ENCODE data around the gene SMCO4.
A peak's percentile ranks its signal among the peaks of the same experiment; 100 is the strongest.
"Not testable (repeated sequence)": the region's sequence is repeated elsewhere in the genome, so short reads cannot be mapped to it uniquely, and the experiment has no call there.

SMCO4 gene

DNA sequence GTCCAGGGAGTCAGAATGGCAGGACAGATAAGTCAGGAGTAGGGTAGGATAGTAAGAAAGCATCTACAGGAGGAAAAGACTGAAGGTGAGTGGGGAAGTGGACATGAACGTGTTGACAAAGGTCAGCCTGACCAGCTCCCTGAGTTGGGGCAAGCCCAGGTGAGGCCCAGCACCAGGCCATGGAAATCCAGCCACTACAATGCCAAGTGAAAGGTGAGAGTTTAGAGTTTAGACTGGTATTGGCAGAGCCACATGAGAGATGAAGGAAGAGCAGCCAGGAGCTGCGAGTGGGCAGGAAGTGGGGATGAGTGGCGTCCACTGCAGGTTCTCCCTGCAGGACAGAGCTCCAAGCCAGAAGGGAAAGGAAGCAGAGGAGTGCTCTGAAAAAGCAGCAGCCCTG, 16.5 kb upstream of the SMCO4 start:
- DNase-seq = no peak

DNA sequence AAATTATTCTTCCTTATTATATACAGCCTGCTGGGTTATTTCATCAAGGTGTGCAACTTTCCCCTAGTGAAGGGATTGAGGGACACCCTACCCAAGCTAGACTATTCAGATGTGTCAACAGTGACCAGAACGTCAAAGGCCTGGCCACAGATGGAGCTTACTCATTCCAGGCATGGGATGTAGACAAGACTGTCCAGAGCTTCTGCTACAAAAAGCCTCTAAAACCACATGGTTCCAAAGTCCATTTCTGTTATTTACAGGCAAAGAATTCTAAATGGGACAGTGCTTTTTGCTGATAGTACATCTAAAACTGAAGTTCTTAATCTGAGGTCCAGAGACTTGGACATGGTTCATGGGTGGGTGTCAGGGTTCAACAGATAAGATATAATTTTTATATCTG, 9.7 kb upstream of the SMCO4 start:
- no peak for DNase-seq

GRCh38 chr11:93549976-93550375, 6.8 kb upstream of the SMCO4 start:
- DNase-seq = no peak

- no peak for DNase-seq
These were observed 5.6 kb upstream of the SMCO4 start for GRCh38 chr11:93548679-93549319.

GRCh38 chr11:93547773-93548172, 4.6 kb upstream of the SMCO4 start:
- no peak for DNase-seq

DNA sequence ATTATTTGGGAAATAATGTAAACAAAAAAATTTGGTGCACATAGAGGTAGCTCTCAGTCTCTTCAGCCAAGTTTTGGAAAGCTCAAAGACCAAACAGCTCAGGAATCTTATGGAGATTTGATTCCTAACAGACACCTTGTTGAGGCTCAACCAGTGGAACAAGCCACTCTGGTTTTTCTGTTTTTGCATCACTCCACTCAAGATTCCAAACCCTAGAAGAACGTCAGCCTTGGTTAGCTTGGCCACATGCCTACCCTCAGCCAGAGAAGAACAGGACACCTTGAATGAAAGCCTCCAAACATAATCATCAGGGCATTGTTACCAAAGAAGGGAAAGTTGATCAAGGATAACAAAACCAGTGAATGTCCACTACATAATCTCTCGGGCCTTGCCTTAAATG, 3.8 kb upstream of the SMCO4 start:
- no peak for DNase-seq

GRCh38 chr11:93545566-93545965, 2.4 kb upstream of the SMCO4 start:
- peak; percentile 75 to 87 for DNase-seq

GRCh38 chr11:93542811-93543229, 371 bp downstream of the SMCO4 start:
- peak in 1 of 2 donors; percentile 47 for DNase-seq

GRCh38 chr11:93541884-93542810, 1.0 kb downstream of the SMCO4 start:
- DNase-seq = peak; percentile 90 to 98

GRCh38 chr11:93540896-93541553, 2.2 kb downstream of the SMCO4 start:
- DNase-seq = no peak

GRCh38 chr11:93540337-93540736, 2.9 kb downstream of the SMCO4 start:
- no peak for DNase-seq

GRCh38 chr11:93537767-93538261, 5.4 kb downstream of the SMCO4 start:
- DNase-seq = peak; percentile 69 to 75

GRCh38 chr11:93537049-93537448, 6.1 kb downstream of the SMCO4 start:
- no peak for DNase-seq

DNA sequence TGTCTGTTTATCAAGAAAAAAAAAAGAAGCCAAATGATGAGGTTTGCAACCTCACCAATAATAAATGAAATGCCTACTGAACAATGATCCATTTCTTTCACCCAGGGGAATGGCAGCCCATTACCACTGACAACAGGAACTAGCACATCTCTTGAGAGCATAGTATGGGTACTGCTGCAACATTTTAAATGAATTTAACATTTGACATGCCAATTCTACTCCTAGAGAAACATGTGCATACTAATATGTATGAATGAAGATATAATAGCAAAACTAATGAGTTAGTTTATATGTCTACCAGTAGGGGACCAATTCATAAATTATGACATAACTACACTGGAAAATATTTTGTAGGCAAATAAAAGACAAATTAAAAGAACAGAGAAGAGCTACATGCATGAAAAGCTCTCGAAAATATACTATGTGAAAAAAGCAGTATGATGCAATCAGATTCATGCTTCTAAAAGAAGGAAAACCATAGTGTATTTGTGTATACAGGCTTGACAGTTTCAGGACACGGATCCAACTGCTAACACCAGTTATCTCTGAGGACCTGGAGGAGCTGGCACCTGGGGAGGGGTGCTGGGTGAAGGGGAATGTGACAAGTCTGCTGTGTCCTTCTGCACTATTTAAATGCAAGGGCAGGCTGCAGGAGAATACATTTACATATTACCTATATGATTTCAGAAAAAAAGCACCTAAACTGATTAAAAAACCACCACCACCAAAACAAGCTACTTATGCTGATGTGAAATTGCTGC, 6.9 kb downstream of the SMCO4 start:
- DNase-seq = no peak

DNA sequence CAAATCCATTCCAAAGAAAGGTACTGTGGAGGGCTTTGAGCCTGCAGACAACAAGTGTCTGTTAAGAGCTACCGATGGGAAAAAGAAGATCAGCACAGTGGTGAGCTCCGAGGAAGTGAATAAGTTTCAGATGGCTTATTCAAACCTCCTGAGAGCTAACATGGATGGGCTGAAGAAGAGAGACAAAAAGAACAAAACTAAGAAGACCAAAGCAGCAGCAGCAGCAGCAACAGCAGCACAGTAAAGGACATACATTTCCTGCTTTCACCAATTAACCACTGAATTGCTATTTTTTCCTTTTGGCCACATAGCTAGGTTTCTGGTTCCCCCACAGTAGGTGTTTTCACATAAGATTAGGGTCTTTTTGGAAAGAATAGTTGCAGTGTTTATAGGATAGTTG, 7.6 kb downstream of the SMCO4 start:
- DNase-seq = not testable (repeated sequence)

DNA sequence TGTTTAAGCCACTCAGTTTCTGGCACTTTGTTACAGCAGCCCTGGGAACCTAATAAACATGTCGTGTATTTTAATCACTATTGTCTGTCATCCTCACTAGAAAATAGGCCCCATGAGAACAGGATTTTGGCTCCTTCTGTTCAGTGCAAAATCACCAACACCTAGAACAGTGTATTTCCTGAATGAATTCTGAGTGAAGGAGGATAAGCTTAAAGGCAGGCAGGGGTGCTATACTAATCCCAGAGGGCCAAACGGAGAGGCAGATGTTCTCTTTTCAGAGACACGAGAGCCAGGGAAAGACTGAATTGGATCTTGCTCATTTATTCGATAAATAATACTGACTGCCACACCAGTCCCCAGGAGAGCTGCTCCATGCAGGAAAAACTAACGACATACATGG, 10.4 kb downstream of the SMCO4 start:
- no peak for DNase-seq

DNA sequence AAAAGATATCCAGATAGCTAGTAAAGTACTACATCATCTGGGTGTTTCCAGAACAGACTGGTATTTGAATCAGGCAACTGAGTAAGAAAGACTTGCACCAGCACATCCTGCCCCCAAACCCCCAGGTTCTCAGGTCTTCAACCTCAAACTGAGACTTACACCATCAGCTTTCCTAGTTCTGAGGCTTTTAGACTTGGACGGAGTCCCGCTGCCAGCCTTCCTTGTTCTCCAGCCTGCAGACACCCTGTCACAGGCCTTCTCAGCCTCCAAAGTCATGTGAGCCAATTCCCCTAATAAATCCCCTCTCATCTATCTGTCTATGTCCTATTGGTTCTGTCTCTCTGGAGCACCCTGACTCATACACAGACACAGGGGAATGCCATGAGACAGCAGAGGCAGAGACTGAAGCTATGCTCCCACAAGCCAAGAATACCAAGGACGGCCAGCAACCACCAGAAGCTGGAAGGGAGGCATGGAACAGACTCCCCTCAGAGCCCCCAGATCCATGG, 10.9 kb downstream of the SMCO4 start:
- peak in 1 of 2 donors; percentile 59 for DNase-seq

GRCh38 chr11:93530468-93530826, 12.7 kb downstream of the SMCO4 start:
- DNase-seq = no peak

DNA sequence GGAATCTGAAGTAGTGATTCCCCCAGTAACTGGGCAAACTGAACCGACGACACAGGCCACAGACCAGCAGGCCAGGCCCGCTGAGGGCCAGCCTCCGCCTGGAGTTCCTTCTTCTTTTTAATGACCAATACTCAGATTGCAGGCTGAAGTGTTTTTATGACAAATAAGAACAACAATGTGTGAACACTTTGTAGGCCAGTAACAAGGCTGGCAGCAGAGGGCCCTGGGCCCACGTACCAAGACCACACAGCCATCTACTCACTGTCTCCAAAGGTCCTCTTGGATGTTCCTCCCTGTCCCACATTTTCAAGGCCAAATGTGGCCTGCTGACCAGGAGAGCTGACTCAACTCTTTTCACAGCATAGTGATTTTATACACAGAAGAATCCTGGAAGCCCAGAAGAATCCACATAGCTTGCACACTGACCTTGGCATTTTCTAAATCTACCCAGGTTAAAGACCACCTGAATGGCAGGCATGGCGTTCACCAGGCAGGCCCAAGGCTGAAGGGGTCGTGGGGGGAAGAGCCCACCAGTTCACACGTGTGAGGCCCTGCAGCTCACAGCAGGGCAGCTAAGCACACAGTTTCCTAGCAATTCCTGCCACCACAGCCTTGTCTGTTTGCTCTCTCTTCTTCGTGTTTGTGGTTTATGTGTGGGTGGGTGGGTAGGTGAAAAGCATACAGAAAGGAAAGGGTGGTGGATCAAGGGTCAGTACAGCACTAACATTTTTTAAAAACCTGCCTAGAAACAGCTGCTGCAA, 13.3 kb downstream of the SMCO4 start:
- DNase-seq = peak; percentile 74 to 79

DNA sequence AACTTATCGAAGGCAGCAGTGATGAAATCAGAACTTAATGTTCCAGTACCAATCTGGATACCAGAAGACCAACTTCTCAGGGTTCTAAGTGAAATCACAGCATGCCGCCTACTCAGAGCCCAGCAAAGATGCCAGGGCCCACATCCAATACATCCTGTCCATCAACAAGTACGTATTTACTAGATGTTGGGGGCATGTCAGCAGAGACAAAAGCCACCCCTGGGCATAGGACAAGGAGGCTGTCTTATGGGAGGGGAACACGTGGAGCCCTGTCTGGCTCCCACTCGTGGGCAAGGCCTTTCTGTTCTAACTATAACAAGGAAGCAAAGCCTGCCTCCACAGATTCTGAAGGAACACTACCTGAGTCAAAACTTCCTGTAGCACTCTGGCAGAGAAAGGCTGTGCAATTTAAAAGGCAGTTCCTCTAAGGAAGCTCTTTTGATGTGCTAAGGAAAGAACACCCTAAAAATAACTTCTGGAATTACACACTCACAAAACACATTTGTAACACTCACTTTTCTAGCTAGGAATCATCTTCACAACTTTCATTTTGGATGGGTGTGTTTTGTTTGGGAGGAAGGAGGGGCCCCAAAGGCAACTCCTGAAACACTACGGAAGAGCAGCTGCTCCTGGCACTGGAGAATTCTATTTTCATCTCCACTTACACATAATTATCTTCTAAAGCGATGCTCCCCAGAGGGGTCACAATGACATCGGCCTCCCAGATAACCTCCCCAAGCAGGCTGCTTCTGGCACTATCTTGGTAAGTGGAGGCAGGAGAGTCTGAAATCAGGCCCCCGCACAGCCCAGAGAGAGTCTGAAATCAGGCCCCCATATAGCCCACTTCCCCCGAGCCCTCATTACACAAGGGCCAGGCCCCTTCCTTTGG, 14.2 kb downstream of the SMCO4 start:
- peak in 1 of 2 donors; percentile 48 for DNase-seq

GRCh38 chr11:93528252-93528651, 14.9 kb downstream of the SMCO4 start:
- DNase-seq = no peak
